HG02678 (cell line): Measurements from ENCODE around the gene KCNA1.
"Not testable (repeated sequence)": the region's sequence is repeated elsewhere in the genome, so short reads cannot be mapped to it uniquely, and the experiment has no call there.

Source experiments
- ATAC-seq: cut with Tn5 transposase; IDR thresholded peaks from one replicate; pipeline ENCODE4 v1.9.1; 2021; ENCODE audit warnings: mild to moderate bottlenecking, moderate library complexity; ENCODE audit not compliant: unreplicated experiment

Gene KCNA1

GRCh38 chr12:4909734-4910501 is at the start of gene KCNA1:
KCNA1 (plus strand) TSS chr12:4909905; CDS start chr12:4911379, 1,474 bp downstream.
- ATAC-seq, result no peak

GRCh38 chr12:4860741-4861140 is 49.0 kb upstream of the KCNA1 start:
- ATAC-seq, result no peak

GRCh38 chr12:4862809-4863208 is 46.9 kb upstream of the KCNA1 start:
- no peak for ATAC-seq

GRCh38 chr12:4864575-4864974 is 45.1 kb upstream of the KCNA1 start:
- no peak for ATAC-seq

- ATAC-seq, result no peak
Measured at GRCh38 chr12:4865246-4865645, 44.5 kb upstream of the KCNA1 start.

GRCh38 chr12:4866299-4866698 is 43.4 kb upstream of the KCNA1 start:
- no peak for ATAC-seq

GRCh38 chr12:4867384-4867783 is 42.3 kb upstream of the KCNA1 start:
- ATAC-seq, result no peak

- no peak for ATAC-seq
Measured at GRCh38 chr12:4870423-4870822, 39.3 kb upstream of the KCNA1 start.

- no peak for ATAC-seq
Measured at GRCh38 chr12:4871514-4871913, 38.2 kb upstream of the KCNA1 start.

GRCh38 chr12:4873947-4874346 is 35.8 kb upstream of the KCNA1 start:
- ATAC-seq, result no peak

GRCh38 chr12:4874671-4875070 is 35.0 kb upstream of the KCNA1 start:
- no peak for ATAC-seq

GRCh38 chr12:4879481-4879880 is 30.2 kb upstream of the KCNA1 start:
- ATAC-seq, result not testable (repeated sequence)

- ATAC-seq, result no peak
Measured at GRCh38 chr12:4881266-4882064, 28.2 kb upstream of the KCNA1 start.

- ATAC-seq, result no peak
Measured at GRCh38 chr12:4891866-4892265, 17.8 kb upstream of the KCNA1 start.

- no peak for ATAC-seq
Measured at GRCh38 chr12:4892418-4892817, 17.3 kb upstream of the KCNA1 start.

- ATAC-seq, result no peak
Measured at GRCh38 chr12:4894019-4894418, 15.7 kb upstream of the KCNA1 start.

- ATAC-seq, result no peak
Measured at GRCh38 chr12:4899364-4899763, 10.3 kb upstream of the KCNA1 start.

- no peak for ATAC-seq
Measured at GRCh38 chr12:4900327-4900726, 9.4 kb upstream of the KCNA1 start.

GRCh38 chr12:4905316-4905715 is 4.4 kb upstream of the KCNA1 start:
- ATAC-seq, result no peak

- ATAC-seq, result no peak
Measured at GRCh38 chr12:4908684-4909409, 858 bp upstream of the KCNA1 start.

- ATAC-seq, result no peak
Measured at GRCh38 chr12:4909410-4909733, 333 bp upstream of the KCNA1 start.
